Neural cell (in vitro differentiated cells): ENCODE measurements around the gene NFE2L1. TPM values are rescaled to one million over a fixed set of nuclear protein-coding genes. Genes with fewer than 3 reads are reported as not detected.

Experiments
- H2AFZ ChIP-seq: fragments of 200-600, 300-800 bp; sonication (generic), shearing (Covaris generic); 2 replicates; pipeline ENCODE4 v1.6.0; 2014; ENCODE audit warnings: low read depth, mild to moderate bottlenecking, antibody characterized with exemption, low read length, moderate library complexity
- H3F3A ChIP-seq: fragments of 200-600 bp; shearing (Covaris generic); 2 replicates; pipeline ENCODE4 v1.6.1; 2016; ENCODE audit warnings: mild to moderate bottlenecking, moderate library complexity, mixed read lengths, antibody characterized with exemption, low read length; ENCODE audit not compliant: insufficient read depth, poor library complexity, severe bottlenecking
- H3K27ac ChIP-seq: fragments of 200-600, 300-800 bp; sonication (generic), shearing (Covaris generic); 2 replicates; pipeline ENCODE4 v1.5.1; 2014; ENCODE audit warnings: mild to moderate bottlenecking, low read length, moderate library complexity
- H3K27me3 ChIP-seq: fragments of 300-800, 200-600 bp; sonication (generic), shearing (Covaris generic); 2 replicates; pipeline ENCODE4 v1.6.0; 2014; ENCODE audit warnings: mild to moderate bottlenecking, low read depth, low read length, moderate library complexity; ENCODE audit not compliant: insufficient read depth
- H3K36me3 ChIP-seq: fragments of 300-800, 200-600 bp; sonication (generic), shearing (Covaris generic); 2 replicates; pipeline ENCODE4 v1.5.1; 2014; ENCODE audit warnings: mild to moderate bottlenecking, antibody characterized with exemption, low read length, moderate library complexity; ENCODE audit not compliant: insufficient read depth
- H3K4me2 ChIP-seq: fragments of 300-800, 200-600 bp; sonication (generic), shearing (Covaris generic); 2 replicates; pipeline ENCODE4 v1.6.0; 2014; ENCODE audit warnings: mild to moderate bottlenecking, low read length
- H3K4me3 ChIP-seq: fragments of 300-800, 200-600 bp; sonication (generic), shearing (Covaris generic); 2 replicates; pipeline ENCODE4 v1.5.1; 2014; ENCODE audit warnings: mild to moderate bottlenecking, low read length, moderate library complexity
- H3K79me2 ChIP-seq: fragments of 200-600 bp; shearing (Covaris generic); replicated peaks from 2 replicates; pipeline ENCODE4 v1.6.0; 2014; ENCODE audit warnings: mild to moderate bottlenecking, low read length, moderate library complexity; ENCODE audit not compliant: insufficient read depth
- H3K9ac ChIP-seq: fragments of 300-800, 200-600 bp; sonication (generic), shearing (Covaris generic); 2 replicates; pipeline ENCODE4 v1.6.1; 2016; ENCODE audit warnings: mild to moderate bottlenecking, low read length, mixed read lengths
- H3K9me2 ChIP-seq: fragments of 200-600 bp; shearing (Covaris generic); 2 replicates; pipeline ENCODE4 v1.6.1; 2016; ENCODE audit warnings: mild to moderate bottlenecking, low read length, mixed read lengths; ENCODE audit not compliant: insufficient read depth
- H3K9me3 ChIP-seq: fragments of 200-600, 300-800 bp; sonication (generic), shearing (Covaris generic); 2 replicates; pipeline ENCODE4 v1.6.1; 2016; ENCODE audit warnings: mild to moderate bottlenecking, mixed run types, low read length, moderate library complexity, mixed read lengths
- H4K20me1 ChIP-seq: fragments of 200-600 bp; shearing (Covaris generic); 2 replicates; pipeline ENCODE4 v1.6.1; 2016; ENCODE audit warnings: mild to moderate bottlenecking, mixed run types; ENCODE audit not compliant: insufficient read depth
- CTCF ChIP-seq: fragments of 450-650 bp; IDR thresholded peaks from 2 replicates; pipeline ENCODE4 v1.5.1; 2014; ENCODE audit warnings: antibody characterized with exemption, mild to moderate bottlenecking, moderate library complexity; ENCODE audit not compliant: poor library complexity, severe bottlenecking
- EZH2 ChIP-seq: fragments of 200-600, 300-800 bp; shearing (Covaris generic), sonication (generic); IDR thresholded peaks from 2 replicates; pipeline ENCODE4 v1.6.1; 2014; ENCODE audit warnings: antibody characterized with exemption, low read length, borderline replicate concordance, mild to moderate bottlenecking; ENCODE audit not compliant: insufficient read depth, poor library complexity, severe bottlenecking
- MXI1 ChIP-seq: fragments of 450-650 bp; conservative IDR thresholded peaks from 2 replicates; pipeline ENCODE4 v1.6.1; 2014; ENCODE audit warnings: antibody characterized with exemption, mild to moderate bottlenecking; ENCODE audit not compliant: poor library complexity, severe bottlenecking
- POLR2AphosphoS5 ChIP-seq: IDR thresholded peaks from 2 replicates; pipeline ENCODE4 v1.6.1; 2012
- RAD21 ChIP-seq: fragments of 450-650 bp; conservative IDR thresholded peaks from 2 replicates; pipeline ENCODE4 v1.6.1; 2014; ENCODE audit warnings: antibody characterized with exemption, mild to moderate bottlenecking, moderate library complexity
- REST ChIP-seq: IDR thresholded peaks from 2 replicates; pipeline ENCODE4 v1.6.1; 2012; ENCODE audit warnings: borderline replicate concordance
- SMC3 ChIP-seq: fragments of 450-650 bp; conservative IDR thresholded peaks from 2 replicates; pipeline ENCODE4 v1.6.1; 2014; ENCODE audit warnings: antibody characterized with exemption, mild to moderate bottlenecking, moderate library complexity; ENCODE audit not compliant: poor library complexity
- polyA plus RNA-seq: library from polyadenylated mRNA; depleted of rRNA; stranded (reverse); fragments of >200 nt; gene quantifications from 2 replicates; pipeline ENCODE4 v1.2.3, GENCODE V29; 2014

The NFE2L1 gene
- polyA plus RNA-seq, 1 donor from 2014 or later, result 48.4 TPM

- H3K4me3 ChIP-seq, result peak overlapping the region; percentile 74
- H3K36me3 ChIP-seq, result no peaks in the 10 kb centered on the region
- H2AFZ ChIP-seq, result no peak overlapping the region
- no peaks in the 10 kb centered on the region for H4K20me1 ChIP-seq
- no peaks in the 10 kb centered on the region for H3F3A ChIP-seq
- peaks cover 18% of the 10 kb centered on the region for H3K27me3 ChIP-seq
- H3K9ac ChIP-seq, result peak overlapping the region; percentile 1
- H3K27ac ChIP-seq, result no peak overlapping the region
- TF ChIP-seq POLR2AphosphoS5, result no peak
- TF ChIP-seq REST, result no peak
- no peaks in the 10 kb centered on the region for H3K9me2 ChIP-seq
- no peaks in the 10 kb centered on the region for H3K79me2 ChIP-seq
- no peaks in the 10 kb centered on the region for H3K9me3 ChIP-seq
- H3K4me2 ChIP-seq, result peak overlapping the region; percentile 49
Observed at GRCh38 chr17:48024149-48025039, 23.8 kb upstream of the NFE2L1 start.

GRCh38 chr17:48025040-48025903 lies 22.9 kb upstream of the NFE2L1 start:
- H4K20me1 ChIP-seq, result no peaks in the 10 kb centered on the region
- TF ChIP-seq EZH2 (no peak), MXI1 (peak; percentile 96), RAD21 (peak; percentile 97), REST (no peak), POLR2AphosphoS5 (no peak), CTCF (peak; percentile 92), SMC3 (peak; percentile 88)
- H2AFZ ChIP-seq, result no peak overlapping the region
- H3K4me3 ChIP-seq, result peak overlapping the region; percentile 74
- H3K4me2 ChIP-seq, result peak overlapping the region; percentile 49
- H3K9me2 ChIP-seq, result no peaks in the 10 kb centered on the region
- peak overlapping the region; percentile 47 for H3K9ac ChIP-seq
- no peaks in the 10 kb centered on the region for H3K79me2 ChIP-seq
- no peak overlapping the region for H3K27ac ChIP-seq
- H3K27me3 ChIP-seq, result peaks cover 18% of the 10 kb centered on the region
- H3K9me3 ChIP-seq, result no peaks in the 10 kb centered on the region
- H3F3A ChIP-seq, result no peaks in the 10 kb centered on the region
- no peaks in the 10 kb centered on the region for H3K36me3 ChIP-seq
